SK-N-SH treated with all-trans-retinoic acid at 6 μM for 48 hours (cell line): Measurements from ENCODE around the gene KRTAP15-1.

Source experiments
- ZNF70 ChIP-seq: fragments of 450-650 bp; formaldehyde crosslinking; IDR thresholded peaks from 2 replicates; pipeline ENCODE4 v1.5.0; 2020; ENCODE audit warnings: mild to moderate bottlenecking, moderate library complexity
- ZNF8 ChIP-seq: fragments of 450-650 bp; formaldehyde crosslinking; IDR thresholded peaks from 2 replicates; pipeline ENCODE4 v1.5.0; 2020; ENCODE audit warnings: mild to moderate bottlenecking, moderate library complexity
- TF ChIP-seq, protein P1 (sequence below): fragments of 250-450 bp; sonication (Bioruptor Pico); IDR thresholded peaks from 2 replicates; pipeline ENCODE4 v1.5.0; 2020; ENCODE audit warnings: mild to moderate bottlenecking, moderate library complexity

DNA sequence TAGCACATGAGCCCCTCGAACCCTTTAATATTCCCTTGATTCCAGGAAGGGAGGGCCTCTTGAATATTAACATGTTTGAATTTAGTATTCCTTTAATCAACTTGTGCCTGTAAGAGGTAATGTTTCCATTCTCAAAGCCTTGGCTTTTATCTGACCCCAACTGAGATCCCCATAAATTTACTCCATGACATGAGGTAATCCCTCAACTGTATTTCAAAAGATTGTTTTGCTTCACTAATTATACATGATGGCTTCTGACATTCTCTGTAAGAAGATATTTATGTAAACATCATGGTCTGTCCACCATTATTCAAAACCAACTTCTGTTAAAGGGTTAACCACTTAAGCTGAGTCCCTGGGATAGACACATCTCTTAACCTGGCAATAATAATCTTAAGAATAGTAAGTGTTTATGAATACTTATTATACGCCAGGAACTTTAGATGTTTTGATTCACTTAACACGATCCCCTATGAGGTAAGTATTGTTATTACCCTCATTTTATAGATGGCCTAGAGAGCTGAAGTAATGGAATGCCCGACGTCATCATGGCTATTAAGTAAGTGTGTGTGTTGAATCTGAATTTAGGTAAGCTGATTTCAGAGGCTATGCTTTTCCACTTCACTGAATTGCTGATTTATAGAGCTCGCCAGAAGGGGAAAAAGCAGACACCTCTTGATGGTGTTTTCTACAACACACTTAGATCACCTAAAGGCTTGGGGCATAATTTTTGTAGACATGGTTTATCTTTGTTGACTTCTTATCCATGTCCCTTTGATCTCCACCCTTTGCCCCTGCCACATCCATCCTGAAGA is 29.0 kb downstream of the KRTAP15-1 start:
- TF ChIP-seq, protein P1, sequence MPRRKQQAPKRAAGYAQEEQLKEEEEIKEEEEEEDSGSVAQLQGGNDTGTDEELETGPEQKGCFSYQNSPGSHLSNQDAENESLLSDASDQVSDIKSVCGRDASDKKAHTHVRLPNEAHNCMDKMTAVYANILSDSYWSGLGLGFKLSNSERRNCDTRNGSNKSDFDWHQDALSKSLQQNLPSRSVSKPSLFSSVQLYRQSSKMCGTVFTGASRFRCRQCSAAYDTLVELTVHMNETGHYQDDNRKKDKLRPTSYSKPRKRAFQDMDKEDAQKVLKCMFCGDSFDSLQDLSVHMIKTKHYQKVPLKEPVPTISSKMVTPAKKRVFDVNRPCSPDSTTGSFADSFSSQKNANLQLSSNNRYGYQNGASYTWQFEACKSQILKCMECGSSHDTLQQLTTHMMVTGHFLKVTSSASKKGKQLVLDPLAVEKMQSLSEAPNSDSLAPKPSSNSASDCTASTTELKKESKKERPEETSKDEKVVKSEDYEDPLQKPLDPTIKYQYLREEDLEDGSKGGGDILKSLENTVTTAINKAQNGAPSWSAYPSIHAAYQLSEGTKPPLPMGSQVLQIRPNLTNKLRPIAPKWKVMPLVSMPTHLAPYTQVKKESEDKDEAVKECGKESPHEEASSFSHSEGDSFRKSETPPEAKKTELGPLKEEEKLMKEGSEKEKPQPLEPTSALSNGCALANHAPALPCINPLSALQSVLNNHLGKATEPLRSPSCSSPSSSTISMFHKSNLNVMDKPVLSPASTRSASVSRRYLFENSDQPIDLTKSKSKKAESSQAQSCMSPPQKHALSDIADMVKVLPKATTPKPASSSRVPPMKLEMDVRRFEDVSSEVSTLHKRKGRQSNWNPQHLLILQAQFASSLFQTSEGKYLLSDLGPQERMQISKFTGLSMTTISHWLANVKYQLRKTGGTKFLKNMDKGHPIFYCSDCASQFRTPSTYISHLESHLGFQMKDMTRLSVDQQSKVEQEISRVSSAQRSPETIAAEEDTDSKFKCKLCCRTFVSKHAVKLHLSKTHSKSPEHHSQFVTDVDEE (CRISPR knock-in tag): no peak
- no peak for TF ChIP-seq ZNF8
- no peak for TF ChIP-seq ZNF70 (CRISPR knock-in tag)
